ENCODE data around the gene RPTOR.

Gene RPTOR

DNA sequence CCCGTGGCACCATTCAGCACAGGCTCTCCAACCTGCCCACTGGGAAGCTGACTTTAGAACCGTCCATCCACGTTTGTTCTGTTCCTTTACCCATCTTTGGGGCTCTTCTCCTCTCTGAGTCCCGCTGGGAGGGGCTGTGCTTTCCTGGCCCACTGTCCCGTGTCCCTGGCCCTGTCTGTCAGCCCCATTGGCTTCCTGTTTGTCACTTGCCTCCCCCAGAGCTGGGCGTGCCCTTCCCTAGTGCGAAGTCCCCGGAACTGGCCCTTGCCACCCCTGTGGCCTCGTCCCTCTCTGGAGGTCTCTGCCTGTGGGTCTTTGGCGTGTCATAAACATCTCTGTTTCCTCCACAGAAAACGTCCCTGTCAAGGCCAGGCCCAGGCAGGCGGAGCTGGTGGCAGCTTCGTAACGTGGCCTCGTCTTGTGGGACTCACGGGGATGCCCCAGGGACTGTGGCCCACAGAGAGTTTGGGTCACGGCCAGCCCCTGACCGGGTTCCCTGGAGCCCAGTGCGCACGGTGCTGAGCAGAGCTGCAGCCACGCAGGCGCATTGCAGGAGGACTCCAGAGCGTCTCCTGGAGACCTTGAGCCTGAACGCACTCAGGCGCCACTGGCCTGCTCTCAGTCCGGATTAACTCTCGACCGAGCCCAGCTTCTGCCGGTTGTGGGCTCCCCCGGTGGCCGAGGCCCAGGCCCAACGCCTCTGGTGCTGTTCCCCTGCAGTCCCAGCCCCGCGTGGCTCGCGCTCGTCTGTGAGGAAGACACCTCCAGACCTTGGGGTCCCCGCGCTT, 454.3 kb downstream of the RPTOR start:
- DNase-seq (ENCODE audit: low read depth) = no peak

DNA sequence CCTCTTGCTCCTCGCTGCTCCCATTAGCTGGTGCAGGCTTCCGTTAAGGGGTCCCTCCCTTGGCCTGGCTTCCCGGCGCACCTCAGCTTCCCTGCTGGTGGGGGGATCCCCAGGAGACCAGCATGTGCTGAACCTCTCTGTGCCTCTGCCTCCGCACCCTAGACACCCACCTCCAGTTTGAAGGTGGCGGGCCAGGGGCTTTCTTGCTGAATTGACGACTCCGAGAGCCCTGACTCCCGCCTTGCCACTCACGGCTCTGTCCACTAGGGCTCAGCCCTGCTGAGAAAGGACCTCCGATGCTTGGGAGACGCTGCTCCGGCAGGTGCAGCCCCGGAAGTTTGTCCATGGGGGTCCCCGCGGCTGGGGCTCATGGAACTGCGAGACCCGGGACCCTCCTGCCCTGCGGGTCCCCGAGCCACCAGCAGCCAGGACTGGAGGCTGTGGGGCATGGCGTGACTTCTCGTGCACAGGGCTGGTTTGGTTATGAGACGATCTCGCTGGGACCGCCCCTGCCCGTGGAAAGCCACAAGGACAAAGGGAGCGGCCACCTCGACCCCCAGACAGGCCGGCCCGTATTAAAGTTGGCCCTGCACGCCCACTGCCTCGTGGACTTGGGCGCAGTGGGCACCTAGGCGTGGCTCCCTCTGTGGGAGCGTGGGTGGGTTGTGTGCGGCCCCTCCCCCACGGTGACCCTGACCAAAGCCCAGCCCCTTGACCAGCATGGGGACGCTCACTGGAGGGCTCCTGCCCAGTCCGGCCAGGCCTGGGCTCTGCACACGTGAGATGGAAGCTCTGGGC, 455.1 kb downstream of the RPTOR start:
- DNase-seq (ENCODE audit: low read depth) = no peak

DNA sequence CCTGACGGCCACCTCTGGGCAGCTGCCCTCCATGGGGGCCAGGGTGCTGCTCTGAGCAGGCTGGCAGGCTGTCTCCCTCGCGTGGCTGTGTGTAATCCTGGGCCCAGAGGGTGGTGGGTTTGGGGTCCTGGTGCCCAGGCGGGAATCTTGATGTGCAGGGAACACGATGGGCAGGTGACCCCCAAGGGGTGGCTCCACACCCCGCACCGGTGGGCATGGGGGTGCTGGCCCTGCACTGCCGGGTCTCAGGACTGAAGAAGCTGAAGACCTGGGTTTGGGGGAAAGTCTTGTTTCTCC, 455.6 kb downstream of the RPTOR start:
- DNase-seq (ENCODE audit: low read depth) = no peak

DNA sequence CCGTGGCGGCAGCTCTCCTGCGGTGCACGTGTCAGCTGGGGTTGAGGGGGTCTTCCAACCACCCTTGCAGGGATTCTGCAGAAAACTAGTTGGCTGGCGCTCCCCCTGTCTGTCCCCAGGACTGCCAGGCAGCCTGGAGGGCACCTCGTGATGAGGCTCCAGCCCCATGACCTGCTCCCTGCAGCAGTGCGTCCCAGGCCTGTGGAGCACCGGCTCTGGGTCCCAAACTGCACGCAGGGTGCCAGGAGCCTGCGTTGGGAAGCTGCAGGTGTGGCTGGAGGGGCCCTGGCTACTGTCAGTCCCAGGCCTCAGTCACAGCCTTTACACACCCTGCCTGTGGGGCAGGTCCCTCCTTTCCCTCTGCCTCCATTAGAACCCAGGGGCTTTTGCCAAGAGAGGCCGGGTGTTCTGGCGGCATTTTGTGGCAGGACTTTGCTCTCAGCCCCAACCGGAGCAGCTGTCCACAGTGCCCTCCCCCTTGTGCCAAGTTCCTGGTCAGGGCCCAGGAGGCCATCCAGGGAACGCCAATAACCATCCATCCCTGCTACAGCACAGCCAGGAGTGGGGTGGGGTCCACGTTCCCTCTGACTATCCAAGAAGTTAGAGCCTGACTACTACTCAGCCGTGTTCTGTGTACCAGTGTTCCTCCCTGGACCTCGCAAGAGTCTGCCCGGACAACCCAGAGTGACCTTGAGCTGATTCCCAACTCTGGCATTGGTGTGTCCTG, 456.2 kb downstream of the RPTOR start:
- no peak for DNase-seq (ENCODE audit: low read depth)

DNA sequence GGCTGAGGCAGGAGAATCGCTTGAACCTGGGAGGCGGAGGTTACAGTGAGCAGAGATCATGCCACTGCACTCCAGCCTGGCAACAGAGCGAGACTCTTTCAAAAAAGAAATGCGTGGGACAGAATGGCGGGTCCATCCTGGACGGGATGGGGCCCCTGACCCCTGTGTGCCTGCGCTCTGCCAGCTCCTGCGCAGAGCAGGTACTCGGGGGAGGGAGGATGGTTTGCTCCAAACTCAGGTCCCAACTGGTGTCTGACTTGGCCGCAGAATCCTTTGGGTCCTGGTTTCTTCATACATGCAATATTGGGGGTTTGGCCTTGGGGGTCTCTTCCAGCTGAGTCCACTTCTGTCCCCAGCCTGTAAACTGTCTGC, 457.4 kb downstream of the RPTOR start:
- no peak for DNase-seq (ENCODE audit: low read depth)

DNA sequence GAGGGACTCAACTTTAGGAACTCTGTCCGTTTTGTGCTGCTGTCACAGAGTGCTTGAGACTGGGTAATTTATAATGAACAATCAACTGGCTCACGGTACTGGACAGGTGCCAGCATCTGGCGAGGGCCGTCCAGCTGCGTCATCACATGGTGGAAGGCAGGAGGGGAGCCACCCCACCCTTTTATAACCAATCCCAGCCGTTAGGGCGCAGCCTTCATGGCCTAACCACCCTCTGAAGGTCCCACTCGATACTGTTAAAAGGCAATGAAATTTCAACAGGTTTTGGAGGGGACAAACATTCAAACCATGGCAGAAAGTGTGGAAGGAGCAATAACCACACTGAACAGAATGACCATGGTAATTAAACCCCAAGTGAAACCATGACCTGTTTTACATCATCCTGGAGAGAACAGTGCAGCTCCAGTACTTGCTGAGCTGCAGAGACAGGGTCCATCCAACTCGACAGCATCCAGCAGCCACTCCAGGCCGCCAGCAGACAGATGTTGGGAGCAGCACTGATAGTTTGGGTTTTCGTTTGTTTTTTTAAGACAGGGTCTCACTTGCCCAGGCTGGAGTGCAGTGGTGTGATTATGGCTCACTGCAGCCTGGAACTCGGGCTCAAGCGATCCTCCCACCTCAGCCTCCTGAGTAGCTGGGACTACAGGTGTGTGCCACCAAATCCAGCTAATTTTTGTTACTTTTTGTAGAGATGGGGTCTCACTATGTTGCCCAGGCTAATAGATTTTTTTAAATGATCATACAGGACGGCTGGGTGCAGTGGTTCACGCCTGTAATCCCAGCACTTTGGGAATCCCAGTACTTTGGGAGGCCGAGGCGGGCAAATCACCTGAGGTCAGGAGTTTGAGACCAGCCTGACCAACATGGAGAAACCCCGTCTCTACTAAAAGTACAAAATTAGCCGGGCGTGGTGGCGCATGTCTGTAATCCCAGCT, 458.0 kb downstream of the RPTOR start:
- DNase-seq (ENCODE audit: low read depth) = no peak

DNA sequence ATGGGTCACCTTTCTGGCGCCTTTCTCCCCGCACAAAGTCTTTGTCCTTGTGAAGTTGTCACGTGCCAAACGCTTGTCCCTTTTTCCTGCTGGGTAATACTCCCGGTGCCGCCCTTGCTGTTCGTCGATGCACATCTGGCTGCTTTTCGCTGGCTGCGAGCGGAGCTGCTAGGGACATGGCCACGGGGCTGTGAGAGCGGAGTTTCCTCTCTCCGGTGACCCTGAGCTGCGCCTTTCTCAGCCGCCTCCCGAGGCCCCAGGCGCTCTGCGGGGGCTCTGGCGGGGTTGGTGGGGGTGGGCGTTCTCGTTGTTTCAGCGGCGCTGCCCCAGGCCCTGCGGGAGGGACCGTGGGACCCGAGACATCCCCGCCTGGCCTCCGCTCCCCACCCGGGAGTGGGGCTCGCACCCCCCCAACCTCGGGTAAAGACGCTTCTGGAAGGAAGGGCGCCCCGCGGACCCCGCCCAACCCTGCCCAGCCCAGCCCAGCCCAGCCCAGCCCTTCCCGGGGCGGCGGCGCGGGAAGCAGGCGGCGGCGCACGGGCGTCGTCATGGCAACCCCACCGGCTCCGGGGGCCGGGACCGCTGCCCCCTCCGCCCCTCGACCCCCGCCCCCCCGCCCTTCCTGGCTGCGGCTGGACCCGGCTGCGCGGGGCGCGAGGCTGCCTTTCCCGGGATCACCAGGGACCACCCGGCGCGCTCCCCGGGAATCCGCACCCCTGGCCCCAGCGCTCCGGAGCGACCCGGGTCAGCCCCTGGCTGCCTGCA, 459.3 kb downstream of the RPTOR start:
- no peak for DNase-seq (ENCODE audit: low read depth)

DNA sequence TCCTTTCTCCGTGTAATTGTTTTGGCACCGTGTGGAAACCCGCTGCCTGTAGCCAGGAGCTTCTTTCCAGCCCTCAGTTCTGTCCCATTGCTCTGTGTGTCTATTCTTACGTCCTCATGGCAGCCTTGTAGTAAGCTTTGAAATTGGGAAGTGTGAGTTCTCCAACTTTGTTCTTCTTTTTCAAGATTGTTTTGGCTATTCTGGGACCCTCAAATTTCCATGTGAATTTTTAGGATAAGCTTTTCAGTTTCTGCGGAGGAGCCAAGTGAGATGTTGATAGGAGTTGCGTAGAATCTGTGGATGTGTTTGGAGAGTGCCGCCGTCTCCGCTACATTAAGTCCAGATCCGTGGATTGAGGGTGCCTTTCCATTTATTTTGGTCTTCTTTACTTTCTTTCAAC, 462.3 kb downstream of the RPTOR start:
- DNase-seq (ENCODE audit: low read depth) = no peak

DNA sequence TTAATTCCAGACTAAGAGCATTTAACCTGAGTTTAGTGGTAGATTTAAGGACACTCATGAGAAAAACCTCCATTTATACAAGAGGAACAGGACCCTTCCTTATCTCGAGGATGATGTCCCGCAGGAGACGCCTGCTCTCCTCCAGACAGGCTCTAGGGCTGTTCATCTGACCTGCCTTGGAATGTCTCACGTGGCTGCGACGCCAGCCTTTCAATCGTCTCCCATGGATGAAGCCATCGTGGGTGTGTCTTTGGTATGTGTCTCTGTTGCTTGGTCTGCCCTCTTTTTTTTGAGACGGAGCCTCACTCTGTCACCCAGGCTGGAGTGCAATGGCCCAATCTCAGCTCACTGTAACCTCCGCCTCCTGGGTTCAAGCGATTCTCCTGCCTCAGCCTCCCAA, 463.5 kb downstream of the RPTOR start:
- DNase-seq (ENCODE audit: low read depth) = no peak

DNA sequence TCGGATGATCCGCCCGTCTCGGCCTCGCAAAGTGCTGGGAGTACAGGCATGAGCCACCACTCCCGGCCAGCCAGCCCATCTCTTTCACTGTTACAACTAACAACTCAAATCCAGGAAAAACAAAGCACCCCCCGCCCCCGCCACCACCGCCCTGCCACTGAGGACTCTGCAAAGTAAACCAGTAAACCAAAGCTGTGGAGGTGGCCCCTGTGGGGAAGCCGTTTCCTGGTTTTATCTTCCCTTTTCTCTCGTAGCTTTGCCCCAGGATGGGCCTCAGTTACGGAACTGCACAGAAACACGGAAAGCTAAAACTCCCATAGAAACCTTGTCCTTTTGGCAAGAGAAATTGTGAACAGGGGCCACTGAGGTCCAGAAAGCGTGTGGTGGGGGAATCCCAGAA, 464.5 kb downstream of the RPTOR start:
- DNase-seq (ENCODE audit: low read depth) = no peak

DNA sequence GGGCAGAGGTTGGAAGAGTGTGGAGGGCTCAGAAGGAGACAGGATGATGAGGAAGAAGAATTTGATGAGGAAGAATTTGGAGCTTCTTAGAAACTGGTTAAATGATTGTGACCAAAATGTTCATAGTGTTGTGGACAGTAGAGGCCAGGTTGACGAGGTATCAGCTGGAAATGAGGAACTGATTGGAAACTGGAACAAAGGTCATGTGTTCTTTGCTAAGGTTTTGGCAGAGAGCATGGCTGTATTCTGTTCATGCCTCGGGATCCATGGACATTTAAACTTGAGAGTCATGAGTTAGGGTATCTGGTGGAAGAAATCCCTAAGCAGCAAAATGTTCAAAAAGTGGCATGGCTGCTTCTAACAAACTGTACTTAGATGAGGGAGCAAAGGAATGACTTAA, 466.3 kb downstream of the RPTOR start:
- no peak for DNase-seq (ENCODE audit: low read depth)

DNA sequence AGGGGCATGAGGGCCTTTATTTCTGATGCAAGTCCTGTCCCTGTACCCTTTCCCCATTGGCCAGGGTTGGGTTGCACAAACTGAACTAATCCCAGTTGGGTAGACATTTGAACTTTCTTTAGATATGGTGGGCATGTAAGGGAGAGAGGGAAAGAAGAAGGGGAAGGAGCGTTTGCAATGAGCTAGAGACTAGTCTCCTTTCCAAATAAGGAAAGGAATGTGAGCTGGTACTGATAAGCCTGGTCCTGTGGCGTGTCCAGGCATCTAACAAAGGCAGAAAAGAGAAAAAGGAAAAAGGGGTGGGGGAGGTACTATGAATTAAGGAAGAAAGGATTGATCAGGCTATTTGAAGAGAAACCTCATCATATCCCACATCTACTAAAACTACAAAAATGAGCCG, 467.3 kb downstream of the RPTOR start:
- no peak for DNase-seq (ENCODE audit: low read depth)

DNA sequence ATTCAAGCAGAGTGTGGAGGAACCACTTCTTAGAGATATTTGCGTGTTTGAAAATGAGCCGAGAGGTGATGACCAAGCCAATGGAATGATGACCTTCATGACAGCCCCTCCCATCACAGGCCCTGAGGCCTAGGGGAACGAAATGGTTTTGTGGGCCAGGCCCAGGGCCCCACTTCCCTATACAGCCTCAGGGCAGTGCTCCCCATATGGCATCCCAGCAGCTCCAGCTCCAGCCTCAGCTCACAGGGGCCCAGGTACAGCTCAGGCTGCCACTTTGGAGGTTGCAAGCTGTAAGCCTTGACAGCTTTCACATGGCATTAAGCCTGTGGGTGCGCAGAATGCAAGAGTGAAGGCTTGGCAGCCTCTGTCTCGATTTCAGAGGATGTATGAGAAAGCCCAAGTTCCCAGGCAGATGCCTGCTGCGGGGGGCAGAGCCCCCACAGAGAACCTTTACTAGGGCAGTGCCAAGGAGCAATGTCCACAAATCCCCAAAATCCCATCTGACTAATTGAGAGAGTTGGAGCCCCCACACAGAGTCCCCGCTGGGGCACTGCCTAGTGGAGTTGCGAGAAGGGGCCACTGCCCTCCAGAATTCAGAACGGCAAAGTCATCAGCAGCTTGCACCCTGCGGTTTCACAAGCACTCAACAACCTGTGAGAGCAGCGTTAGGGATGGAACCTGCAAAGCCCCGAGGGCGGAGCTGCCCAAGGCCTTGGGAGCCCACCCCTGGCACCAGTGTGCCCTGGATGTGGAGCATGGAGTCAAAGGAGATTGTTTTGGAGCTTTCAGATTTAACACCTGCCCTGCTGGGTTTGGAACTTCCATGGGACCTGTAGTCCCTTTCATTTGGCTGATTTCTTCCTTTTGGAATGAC, 468.2 kb downstream of the RPTOR start:
- no peak for DNase-seq (ENCODE audit: low read depth)

DNA sequence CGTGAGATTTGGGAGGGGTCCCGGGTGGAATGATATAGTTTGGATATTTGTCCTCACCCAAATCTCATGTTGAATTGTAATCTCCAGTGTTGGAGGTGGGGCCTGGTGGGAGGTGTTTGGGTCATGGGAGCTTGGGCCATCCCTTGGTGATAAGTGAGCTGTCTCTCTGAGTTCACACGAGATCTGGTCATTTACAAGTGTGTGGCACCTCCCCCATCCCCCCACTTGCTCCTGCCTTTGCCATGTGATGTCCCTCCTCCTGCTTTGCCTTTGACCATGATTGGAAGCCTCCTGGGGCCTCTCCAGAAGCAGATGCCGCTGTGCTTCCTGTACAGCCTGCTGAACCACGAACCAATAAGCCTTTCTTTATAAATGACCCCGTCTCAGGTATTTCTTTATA, 469.0 kb downstream of the RPTOR start:
- DNase-seq (ENCODE audit: low read depth) = no peak

DNA sequence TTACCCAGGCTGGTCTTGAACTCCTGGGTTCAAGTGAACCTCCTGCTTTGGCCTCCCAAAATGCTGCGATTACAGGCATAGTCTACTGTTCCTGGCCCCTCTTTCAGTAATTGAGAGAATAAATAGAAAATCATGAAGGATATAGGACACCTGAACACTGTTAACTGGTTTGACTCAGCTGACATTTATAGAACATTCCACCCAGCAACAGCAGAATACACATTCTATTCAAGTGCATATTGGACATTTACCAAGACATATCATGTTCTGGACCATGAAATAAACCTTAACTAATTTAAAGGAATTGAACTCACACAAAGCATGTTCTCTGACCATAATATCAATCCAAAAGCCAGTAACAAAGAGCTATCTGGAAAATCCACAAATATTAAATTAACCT, 470.5 kb downstream of the RPTOR start:
- no peak for DNase-seq (ENCODE audit: low read depth)
